ENCODE data around the gene UBQLN2.

DNA sequence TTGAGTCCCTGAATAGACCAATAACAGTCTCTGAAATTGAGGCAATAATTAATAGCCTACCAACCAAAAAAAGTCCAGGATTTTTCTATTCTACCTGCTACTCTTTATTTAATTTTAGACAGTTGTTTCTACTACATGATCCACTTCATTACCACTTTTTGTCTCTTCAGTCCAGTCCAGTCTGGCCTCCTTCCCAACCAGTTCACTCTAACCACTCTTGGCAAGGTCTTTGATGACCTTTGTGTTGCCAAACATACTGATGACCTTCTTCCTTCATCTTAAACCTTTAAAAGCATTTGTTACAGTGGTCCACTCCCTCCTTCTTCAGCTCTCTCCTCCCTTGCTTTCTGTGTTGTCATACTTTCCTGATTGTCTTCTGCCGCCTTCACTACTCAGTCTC is 12.8 kb upstream of the UBQLN2 start:
- no peak for TF ChIP-seq EZH2phosphoT487 (IDR thresholded peaks at IDR 0.05; ENCODE audit: low read depth, severe bottlenecking, unreplicated experiment)
- TF ChIP-seq, protein P1, sequence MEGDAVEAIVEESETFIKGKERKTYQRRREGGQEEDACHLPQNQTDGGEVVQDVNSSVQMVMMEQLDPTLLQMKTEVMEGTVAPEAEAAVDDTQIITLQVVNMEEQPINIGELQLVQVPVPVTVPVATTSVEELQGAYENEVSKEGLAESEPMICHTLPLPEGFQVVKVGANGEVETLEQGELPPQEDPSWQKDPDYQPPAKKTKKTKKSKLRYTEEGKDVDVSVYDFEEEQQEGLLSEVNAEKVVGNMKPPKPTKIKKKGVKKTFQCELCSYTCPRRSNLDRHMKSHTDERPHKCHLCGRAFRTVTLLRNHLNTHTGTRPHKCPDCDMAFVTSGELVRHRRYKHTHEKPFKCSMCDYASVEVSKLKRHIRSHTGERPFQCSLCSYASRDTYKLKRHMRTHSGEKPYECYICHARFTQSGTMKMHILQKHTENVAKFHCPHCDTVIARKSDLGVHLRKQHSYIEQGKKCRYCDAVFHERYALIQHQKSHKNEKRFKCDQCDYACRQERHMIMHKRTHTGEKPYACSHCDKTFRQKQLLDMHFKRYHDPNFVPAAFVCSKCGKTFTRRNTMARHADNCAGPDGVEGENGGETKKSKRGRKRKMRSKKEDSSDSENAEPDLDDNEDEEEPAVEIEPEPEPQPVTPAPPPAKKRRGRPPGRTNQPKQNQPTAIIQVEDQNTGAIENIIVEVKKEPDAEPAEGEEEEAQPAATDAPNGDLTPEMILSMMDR (IDR thresholded peaks at IDR 0.05; ENCODE audit: poor library complexity), result no peak
